ENCODE results near the gene NR1H4. TPM values are rescaled to one million over a fixed set of nuclear protein-coding genes. Genes with fewer than 3 reads are reported as not detected.

The NR1H4 gene
- total RNA-seq, 2 donors from 2014 or later: not detected

DNA sequence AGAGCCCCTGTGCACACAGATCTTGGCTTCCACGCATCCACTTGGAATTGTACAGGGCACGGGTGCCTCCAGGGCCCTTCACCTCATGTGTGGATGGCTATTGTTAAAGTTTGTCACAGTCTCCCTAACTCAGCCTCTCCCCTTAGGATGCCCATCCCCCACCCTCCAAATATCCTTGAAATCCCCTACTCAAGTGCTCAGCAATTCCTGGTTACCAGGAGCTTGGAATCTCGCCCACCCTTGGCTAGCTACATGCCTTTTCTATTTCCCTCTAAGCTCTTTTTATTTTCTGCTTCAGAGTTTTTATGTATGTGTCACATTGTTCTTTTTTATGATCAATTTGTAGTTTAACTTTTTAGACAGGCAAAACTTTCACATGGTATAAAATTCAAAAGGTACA, 13.0 kb upstream of the NR1H4 start:
- H3K27ac Mint-ChIP-seq: no peak overlapping the region
- no peaks in the 10 kb centered on the region for H3K36me3 Mint-ChIP-seq
- no peak for DNase-seq (ENCODE audit: low spot score in 2 of 2)
- no peaks in the 10 kb centered on the region for H3K9me3 Mint-ChIP-seq
- no peak for ATAC-seq

DNA sequence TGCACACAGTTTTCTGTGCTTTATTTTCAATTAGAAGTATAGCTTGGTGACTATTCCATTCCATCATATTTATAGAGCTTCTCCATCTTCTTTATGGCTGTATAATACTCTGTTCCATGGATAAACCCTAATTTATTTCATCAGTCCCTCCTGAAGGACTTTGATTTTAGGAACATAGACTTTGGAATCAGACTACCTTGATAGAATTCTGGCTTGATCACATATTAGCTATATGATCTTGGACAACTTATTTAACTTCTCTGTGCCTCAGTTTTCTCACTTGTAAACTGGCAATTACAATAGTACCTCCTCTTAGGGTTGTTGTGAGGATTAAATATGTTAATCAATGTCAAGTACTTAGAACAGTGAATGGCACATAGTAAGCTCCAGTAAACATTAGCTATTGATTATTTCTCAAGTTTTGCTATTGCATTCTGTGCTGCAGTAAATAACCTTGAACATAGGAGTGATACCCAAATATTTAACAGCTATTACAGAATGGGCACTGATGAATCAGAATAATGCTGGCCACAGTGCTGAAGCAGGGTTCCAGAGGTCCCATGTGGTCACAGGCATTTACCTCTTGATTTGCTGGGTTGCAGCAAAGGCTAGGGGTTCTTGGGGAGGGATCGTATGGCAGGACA, 12.2 kb upstream of the NR1H4 start:
- Mint-ChIP-seq H3K27ac (no peak overlapping the region), H3K9me3 (no peaks in the 10 kb centered on the region), H3K36me3 (no peaks in the 10 kb centered on the region)
- DNase-seq (ENCODE audit: low spot score in 2 of 2) (no peak), ATAC-seq (no peak)

DNA sequence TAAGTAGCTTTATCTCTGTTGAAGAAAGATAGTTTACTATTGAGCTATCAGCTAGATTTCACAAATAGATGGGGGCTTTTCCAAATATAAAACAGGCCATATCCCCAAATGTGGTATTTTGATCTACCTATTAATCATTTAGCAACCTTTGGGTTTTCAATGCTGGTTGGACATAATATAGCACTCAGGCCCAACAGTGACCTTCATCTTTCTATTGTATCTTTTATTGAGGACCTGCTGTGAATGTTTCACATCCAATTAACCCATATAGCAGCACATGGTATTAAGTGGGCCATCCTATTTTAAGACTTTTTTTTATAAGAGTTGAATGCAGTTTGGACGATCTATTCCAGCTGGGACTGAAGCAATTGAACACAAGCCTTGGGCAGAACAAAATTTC, 10.0 kb upstream of the NR1H4 start:
- Mint-ChIP-seq H3K9me3 (no peaks in the 10 kb centered on the region), H3K36me3 (no peaks in the 10 kb centered on the region), H3K27ac (no peak overlapping the region)
- DNase-seq (ENCODE audit: low spot score in 2 of 2): no peak
- no peak for ATAC-seq

DNA sequence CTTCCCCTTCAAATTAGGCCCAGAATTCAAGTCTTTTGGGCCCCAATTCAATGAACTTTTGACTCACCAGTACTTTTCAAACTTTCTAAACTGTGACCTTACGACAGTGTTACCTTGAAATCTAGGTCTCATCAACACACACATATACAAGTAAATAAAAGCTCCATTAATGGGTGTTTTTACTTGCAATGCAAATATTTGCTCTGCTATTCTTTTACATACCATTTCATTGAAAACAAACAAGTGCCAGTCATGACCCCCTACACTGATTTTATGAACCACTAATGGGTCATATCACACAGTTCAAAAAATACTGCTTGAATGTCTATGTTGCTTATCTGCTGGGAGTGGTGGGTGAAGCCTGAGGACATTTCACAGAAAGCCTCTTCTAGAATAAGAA, 9.1 kb upstream of the NR1H4 start:
- Mint-ChIP-seq H3K27ac (no peak overlapping the region), H3K36me3 (no peaks in the 10 kb centered on the region), H3K9me3 (no peaks in the 10 kb centered on the region)
- DNase-seq (ENCODE audit: low spot score in 2 of 2) (no peak), ATAC-seq (no peak)

DNA sequence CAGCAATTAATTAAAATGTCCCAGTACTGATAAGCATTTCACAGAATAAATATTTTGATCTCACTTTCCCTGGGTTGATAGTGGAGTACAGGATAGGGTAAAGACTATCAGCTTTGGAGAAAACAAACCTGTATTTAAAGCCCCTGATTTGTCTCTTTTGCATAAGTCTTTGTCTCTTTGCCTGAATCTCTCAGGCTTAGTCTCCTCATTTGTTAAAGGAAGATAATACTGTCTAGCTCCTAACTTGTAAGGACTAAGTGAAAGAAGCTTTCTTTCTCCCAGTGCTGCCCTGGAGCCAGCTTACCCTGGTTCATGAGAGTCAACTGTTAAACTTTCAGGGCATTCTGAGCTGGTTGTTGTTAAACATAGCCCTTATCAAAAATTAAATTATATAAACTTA, 5.5 kb upstream of the NR1H4 start:
- H3K9me3 Mint-ChIP-seq: no peaks in the 10 kb centered on the region

DNA sequence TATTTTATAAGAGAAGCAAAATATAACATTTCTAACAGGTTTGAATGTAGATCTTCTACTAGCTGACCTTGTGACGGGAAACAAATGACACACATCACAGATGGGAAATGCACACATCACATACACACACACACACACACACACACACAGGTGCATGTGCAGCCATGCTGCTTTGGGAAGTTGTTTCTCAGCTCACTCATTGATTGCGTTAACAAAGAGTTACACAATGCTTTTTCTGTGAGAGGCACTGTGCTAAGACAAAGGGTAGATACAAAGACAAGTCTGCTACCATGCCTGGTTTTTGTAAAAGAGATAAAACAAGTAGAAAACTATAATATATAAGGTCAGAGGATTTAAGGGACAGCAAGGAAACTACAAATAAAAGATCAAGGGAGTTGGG, 1.3 kb upstream of the NR1H4 start:
- H3K9me3 Mint-ChIP-seq: no peaks in the 10 kb centered on the region
- no peaks in the 10 kb centered on the region for H3K36me3 Mint-ChIP-seq
- no peak overlapping the region for H3K27ac Mint-ChIP-seq
- no peak for DNase-seq (ENCODE audit: low spot score in 2 of 2)
- ATAC-seq: no peak

More for the DNA sequence above, 5.5 kb upstream of the NR1H4 start:
- H3K27ac Mint-ChIP-seq: no peak overlapping the region
- no peak for ATAC-seq
- no peaks in the 10 kb centered on the region for H3K36me3 Mint-ChIP-seq
- DNase-seq (ENCODE audit: low spot score in 2 of 2): no peak

DNA sequence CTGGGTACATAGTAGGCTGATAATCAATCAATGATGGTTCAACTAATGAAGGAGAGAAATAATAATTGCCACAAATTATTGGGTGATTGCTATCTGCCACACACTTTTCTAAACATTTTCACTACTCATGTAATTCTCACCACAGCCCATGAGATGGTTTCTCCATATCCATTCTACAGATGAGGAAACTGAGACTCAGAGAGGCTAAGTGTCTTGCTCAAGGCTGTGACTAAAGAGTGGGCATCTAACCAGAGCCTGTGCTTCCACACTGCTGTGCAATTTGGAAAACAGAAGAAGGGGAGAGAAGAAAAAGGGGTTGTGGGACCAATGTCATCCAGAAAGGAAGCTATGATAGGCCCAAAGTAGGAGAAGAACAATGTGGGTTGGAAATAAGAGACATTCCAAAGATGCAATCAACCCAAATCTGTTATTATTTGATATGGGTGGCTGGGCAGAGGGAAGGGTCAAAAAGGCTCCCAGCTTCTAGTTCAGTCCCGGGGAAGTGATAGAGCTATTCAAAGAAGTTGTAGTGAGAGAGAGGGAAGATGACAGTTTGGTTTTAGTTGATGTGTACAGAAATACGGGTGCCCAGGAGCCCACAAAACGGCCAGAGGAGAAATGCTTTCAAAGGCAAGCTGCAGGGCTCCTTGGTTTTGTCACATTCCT, 483 bp upstream of the NR1H4 start:
- ATAC-seq: no peak
- Mint-ChIP-seq H3K9me3 (no peaks in the 10 kb centered on the region), H3K36me3 (no peaks in the 10 kb centered on the region), H3K27ac (no peak overlapping the region)
- no peak for DNase-seq (ENCODE audit: low spot score in 2 of 2)

DNA sequence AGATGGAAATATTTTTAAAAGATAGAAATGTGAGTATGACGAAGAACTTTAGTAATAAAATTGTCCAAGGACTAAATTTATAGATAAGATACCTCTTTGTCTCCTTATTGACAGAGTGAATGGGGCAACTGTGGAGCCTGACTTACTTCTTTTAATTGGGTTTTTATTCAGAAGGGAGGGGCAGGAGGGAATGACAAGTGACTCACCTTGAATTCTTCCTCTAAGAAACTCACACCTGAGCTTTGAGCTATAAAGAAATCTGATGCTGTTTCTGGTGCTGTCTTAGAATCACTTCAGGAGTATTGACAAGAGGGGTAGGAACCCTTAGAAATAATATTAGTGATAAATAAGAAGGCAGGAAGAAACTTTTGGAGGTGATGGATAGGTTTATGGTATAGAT, 951 bp downstream of the NR1H4 start:
- ATAC-seq (no peak), DNase-seq (ENCODE audit: low spot score in 2 of 2) (no peak)
- H3K36me3 Mint-ChIP-seq: no peaks in the 10 kb centered on the region
- H3K9me3 Mint-ChIP-seq: no peaks in the 10 kb centered on the region
- no peak overlapping the region for H3K27ac Mint-ChIP-seq

DNA sequence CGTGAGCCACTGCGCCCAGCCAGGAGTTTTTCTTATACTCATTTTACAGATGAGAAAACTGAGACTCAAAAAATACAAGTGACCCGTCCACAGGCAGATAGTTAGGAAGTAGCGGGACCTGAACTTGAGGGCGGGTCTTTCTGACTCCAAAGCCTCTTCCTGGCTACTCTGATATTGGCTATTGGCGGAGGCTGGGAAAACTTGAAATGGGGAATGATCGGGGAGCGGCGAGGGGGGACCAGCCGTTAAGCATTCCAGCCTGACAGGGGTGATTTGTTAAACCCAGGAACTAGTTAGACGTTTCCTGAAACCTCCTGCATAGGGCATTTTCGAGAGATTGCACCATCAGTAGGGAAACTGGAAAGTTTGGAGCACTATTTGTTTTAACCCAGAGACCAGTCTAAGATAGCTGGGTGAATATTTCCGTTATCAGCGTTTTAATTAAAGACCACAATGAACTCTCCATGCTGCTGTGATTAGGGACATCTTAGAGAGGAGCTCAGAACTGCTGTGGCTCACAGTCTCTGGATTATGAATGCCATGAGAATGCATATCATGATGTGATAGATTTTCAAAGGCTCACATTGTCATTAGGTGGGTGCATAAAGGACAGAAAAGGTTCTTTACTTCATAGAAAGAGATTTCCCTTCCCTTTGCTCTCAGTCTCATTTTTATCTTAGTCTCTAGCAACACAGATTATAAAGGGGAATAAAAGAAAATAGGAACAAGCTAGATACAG, 2.5 kb downstream of the NR1H4 start:
- ATAC-seq: no peak
- no peaks in the 10 kb centered on the region for H3K36me3 Mint-ChIP-seq
- no peak overlapping the region for H3K27ac Mint-ChIP-seq
- H3K9me3 Mint-ChIP-seq: no peaks in the 10 kb centered on the region
- no peak for DNase-seq (ENCODE audit: low spot score in 2 of 2)

DNA sequence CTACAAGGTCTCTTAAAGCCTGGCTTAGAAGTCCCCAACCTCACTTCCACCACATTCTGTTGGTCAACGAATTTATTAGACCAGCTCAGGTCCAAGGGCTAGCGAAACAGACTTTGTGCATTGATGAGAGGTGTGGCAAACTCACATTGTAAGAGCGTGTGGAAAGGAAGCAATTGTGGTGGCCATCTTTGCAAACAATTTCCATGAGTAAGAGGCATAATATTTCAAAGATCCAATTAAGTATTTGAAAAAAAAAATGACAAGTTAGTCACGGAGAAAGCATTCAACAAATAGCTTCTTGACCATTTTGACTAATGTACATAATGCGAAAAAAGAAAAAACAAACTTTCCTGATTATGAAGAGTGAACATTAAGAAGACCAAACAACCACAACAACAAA, 7.4 kb downstream of the NR1H4 start:
- Mint-ChIP-seq H3K9me3 (no peaks in the 10 kb centered on the region), H3K27ac (no peak overlapping the region), H3K36me3 (no peaks in the 10 kb centered on the region)
- DNase-seq (ENCODE audit: low spot score in 2 of 2) (no peak), ATAC-seq (no peak)

DNA sequence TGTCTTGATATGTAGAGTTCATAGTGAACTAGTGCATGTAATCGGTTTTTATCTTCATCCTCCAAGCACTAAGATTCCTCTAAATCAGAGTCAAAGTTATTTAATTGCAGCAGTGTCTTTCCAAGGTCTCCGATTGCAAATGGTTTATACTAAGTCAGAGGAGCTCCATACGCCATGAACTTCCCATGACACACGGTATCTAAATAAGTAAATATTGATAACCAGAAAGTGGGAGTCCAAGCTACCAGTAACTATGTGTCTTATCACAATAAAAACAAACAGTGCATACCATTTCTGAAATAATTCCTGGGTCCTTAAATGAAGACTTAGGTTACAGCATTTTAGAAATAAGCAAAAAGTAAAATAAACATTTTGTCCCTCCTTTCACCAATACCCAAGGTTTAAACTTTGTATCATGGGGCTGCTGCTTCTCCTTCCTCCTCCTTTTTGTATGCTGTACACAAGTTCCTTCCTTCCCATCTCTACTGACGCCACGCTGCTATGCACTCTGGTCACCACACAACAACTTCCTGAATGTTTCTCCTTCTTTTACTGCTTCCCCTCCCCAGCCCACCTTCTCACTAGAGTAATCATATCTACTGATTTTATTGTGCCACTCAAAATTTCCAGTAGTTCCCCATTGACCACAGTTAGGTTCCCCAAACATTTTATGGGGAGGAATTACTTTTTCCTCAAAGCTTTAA, 10.7 kb downstream of the NR1H4 start:
- DNase-seq (ENCODE audit: low spot score in 2 of 2): no peak
- no peaks in the 10 kb centered on the region for H3K36me3 Mint-ChIP-seq
- H3K27ac Mint-ChIP-seq: no peak overlapping the region
- ATAC-seq: no peak
- H3K9me3 Mint-ChIP-seq: no peaks in the 10 kb centered on the region

DNA sequence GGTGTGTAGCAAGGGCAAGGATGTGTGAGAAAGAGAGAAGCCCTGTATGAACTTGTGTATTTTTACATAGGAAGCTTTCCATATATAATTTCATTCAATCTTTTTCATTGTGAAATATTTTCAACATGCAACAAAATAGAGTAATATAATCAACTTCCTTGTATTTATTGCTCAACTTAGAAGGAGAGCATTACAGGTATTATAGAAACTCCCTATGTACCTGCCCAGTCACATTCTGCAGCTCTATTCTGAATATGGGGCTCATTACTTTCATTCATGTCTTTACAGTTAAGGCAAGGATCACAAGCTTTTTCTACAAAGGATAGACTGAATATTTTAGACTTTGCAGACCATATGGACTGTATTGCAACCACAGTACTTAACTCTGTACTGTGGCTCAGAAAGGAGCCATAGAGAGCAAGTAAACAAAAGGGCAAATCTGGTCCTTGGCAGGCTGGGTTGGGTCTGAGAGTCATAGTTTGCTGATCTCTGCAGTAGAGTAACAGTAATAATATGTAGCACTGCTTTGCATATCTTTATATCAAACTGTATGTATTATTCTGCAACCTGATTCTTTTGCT, 11.3 kb downstream of the NR1H4 start:
- ATAC-seq (no peak), DNase-seq (ENCODE audit: low spot score in 2 of 2) (no peak)
- H3K27ac Mint-ChIP-seq: no peak overlapping the region
- H3K36me3 Mint-ChIP-seq: no peaks in the 10 kb centered on the region
- H3K9me3 Mint-ChIP-seq: no peaks in the 10 kb centered on the region

DNA sequence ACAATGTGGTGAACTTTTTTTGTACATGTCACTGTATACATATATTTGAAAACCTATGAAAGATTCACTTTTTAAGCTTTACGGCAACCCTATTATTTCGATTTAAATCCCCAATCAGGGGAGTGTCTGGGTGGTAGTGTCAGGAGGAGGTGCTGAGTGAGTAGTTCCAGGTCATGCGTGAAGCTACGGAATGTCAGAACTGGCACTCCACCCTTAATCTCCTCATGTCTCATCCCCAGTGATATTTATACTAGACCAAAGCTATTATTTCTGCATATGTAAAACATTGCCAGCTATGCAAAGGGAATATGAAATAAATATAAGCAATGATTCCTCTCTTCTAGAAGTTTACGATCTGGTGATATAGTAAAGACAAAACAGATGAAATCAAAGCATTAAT, 12.3 kb downstream of the NR1H4 start:
- no peak for DNase-seq (ENCODE audit: low spot score in 2 of 2)
- no peak overlapping the region for H3K27ac Mint-ChIP-seq
- H3K36me3 Mint-ChIP-seq: no peaks in the 10 kb centered on the region
- ATAC-seq: no peak
- H3K9me3 Mint-ChIP-seq: no peaks in the 10 kb centered on the region

DNA sequence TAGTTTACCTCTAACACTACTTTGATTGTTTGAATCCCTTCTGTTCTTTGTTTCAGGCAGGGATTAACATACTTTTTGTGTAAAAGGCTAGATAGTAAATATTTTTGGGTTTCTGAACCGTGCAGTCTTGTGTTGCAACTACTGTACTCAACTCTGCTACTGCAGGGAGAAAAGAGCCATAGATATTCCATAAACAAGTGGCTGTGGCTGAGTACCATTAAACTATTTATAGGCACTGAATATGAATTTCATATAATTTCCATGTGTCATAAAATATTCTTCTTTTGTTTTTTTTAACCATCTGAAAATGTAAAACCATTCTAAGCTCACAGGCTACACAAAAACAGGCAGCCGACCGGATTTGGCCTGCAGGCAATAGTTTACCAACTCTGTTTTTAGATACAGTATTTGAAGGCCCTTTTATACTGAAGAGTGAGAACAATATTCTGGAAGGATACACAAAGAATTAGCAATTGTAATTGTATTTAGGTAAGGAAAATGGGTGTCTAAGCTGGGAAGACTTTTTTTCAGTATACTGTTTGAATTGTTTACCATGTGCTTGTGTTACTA, 15.7 kb downstream of the NR1H4 start:
- no peaks in the 10 kb centered on the region for H3K36me3 Mint-ChIP-seq
- H3K27ac Mint-ChIP-seq: no peak overlapping the region
- no peak for DNase-seq (ENCODE audit: low spot score in 2 of 2)
- no peak for ATAC-seq
- H3K9me3 Mint-ChIP-seq: no peaks in the 10 kb centered on the region

DNA sequence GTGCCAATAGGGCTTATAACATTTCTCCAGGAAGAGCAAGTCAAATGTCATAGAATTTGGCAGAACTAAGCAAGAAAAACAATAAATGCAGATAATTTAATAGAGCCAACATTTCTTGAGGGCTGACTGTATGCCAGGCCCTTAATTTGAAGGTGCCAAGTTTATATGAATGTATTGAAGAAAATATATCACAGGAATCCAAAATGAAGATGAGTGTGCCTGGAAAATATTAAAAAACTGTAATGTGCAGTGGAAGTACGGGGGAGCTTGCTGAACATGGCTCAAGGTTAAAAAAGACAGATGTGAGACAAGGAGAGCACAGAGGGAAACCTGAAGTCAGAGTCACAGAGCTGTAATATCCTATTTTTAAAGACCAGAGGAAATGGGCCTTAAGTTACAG, 16.4 kb downstream of the NR1H4 start:
- Mint-ChIP-seq H3K27ac (no peak overlapping the region), H3K36me3 (no peaks in the 10 kb centered on the region), H3K9me3 (no peaks in the 10 kb centered on the region)
- DNase-seq (ENCODE audit: low spot score in 2 of 2) (no peak), ATAC-seq (no peak)

DNA sequence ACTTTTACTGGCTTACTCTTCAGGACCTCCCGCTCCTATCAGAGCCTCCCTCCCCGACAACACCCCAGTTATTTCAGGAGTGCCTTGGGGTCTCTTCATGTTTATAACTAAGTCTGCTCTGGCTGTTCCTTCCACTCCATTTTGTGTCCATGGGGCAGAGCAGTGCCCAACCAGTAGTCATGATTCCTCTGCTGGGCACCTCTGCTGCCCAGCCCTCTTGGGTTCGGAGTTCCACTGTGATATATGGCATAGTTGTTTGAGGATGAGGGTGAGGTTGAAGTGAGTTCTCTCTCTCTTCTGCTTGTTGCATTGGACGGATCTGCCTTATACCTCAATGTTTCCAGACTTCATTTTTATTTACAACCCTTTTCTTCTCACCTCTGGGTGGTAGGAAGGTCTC, 17.4 kb downstream of the NR1H4 start:
- Mint-ChIP-seq H3K9me3 (no peaks in the 10 kb centered on the region), H3K27ac (no peak overlapping the region), H3K36me3 (no peaks in the 10 kb centered on the region)
- ATAC-seq (no peak), DNase-seq (ENCODE audit: low spot score in 2 of 2) (no peak)

Measured in activated naive CD4-positive, alpha-beta T cell treated with anti-CD3 and anti-CD28 coated beads, Interleukin-2, amount 50 U/mL, for 72 hours (primary cell).